HEK293 (cell line): Measurements from ENCODE around the gene TRA2B.

Source experiments
- IKZF3 ChIP-seq: fragments of 450-650 bp; IDR thresholded peaks from 2 replicates; pipeline ENCODE4 v1.5.0; 2018; ENCODE audit warnings: missing biosample characterization, mild to moderate bottlenecking, missing genetic modification characterization, moderate library complexity
- KLF8 ChIP-seq: fragments of 450-650 bp; formaldehyde crosslinking; IDR thresholded peaks from 2 replicates; pipeline ENCODE4 v1.5.1; 2016; ENCODE audit warnings: missing biosample characterization, missing genetic modification characterization
- MEIS1 ChIP-seq: sonication (generic); formaldehyde crosslinking; IDR thresholded peaks from 2 replicates; pipeline ENCODE4 v1.8.1; 2022; ENCODE audit warnings: missing genetic modification reagents, mild to moderate bottlenecking, borderline replicate concordance
- PRDM1 ChIP-seq: fragments of 450-650 bp; formaldehyde crosslinking; IDR thresholded peaks from 2 replicates; pipeline ENCODE4; 2016; ENCODE audit warnings: missing biosample characterization, missing genetic modification characterization
- SP3 ChIP-seq: fragments of 450-650 bp; formaldehyde crosslinking; IDR thresholded peaks from 2 replicates; pipeline ENCODE4 v1.5.1; 2016; ENCODE audit warnings: missing biosample characterization, missing genetic modification characterization
- ZFP3 ChIP-seq: fragments of 450-650 bp; formaldehyde crosslinking; IDR thresholded peaks from 2 replicates; pipeline ENCODE4 v1.5.1; 2016; ENCODE audit warnings: low read depth, missing biosample characterization, missing genetic modification characterization
- ZNF155 ChIP-seq: fragments of 450-650 bp; formaldehyde crosslinking; IDR thresholded peaks from 2 replicates; pipeline ENCODE4 v1.5.1; 2016; ENCODE audit warnings: missing biosample characterization, missing genetic modification characterization
- ZNF175 ChIP-seq: fragments of 450-650 bp; formaldehyde crosslinking; IDR thresholded peaks from 2 replicates; pipeline ENCODE4 v1.5.1; 2016; ENCODE audit warnings: missing biosample characterization, missing genetic modification characterization
- ZNF19 ChIP-seq: fragments of 450-650 bp; formaldehyde crosslinking; IDR thresholded peaks from 2 replicates; pipeline ENCODE4; 2016; ENCODE audit warnings: missing biosample characterization, missing genetic modification characterization, low read depth
- ZNF341 ChIP-seq: fragments of 450-650 bp; formaldehyde crosslinking; IDR thresholded peaks from 2 replicates; pipeline ENCODE4; 2016; ENCODE audit warnings: low read depth, missing biosample characterization, missing genetic modification characterization
- ZNF530 ChIP-seq: fragments of 450-650 bp; formaldehyde crosslinking; IDR thresholded peaks from 2 replicates; pipeline ENCODE4 v1.5.1; 2016; ENCODE audit warnings: low read depth, missing biosample characterization, missing genetic modification characterization
- ZNF629 ChIP-seq: fragments of 450-650 bp; formaldehyde crosslinking; IDR thresholded peaks from 2 replicates; pipeline ENCODE4 v1.5.1; 2017; ENCODE audit warnings: missing biosample characterization, missing genetic modification characterization
- ZNF747 ChIP-seq: fragments of 450-650 bp; formaldehyde crosslinking; IDR thresholded peaks from 2 replicates; pipeline ENCODE4 v1.5.1; 2016; ENCODE audit warnings: missing biosample characterization, missing genetic modification characterization
- ZXDB ChIP-seq: fragments of 450-650 bp; formaldehyde crosslinking; IDR thresholded peaks from 2 replicates; pipeline ENCODE4 v1.5.1; 2016; ENCODE audit warnings: missing biosample characterization, missing genetic modification characterization
- TF ChIP-seq, protein P1 (sequence below): fragments of 450-650 bp; formaldehyde crosslinking; IDR thresholded peaks from 2 replicates; pipeline ENCODE4 v1.5.1; 2016; ENCODE audit warnings: missing biosample characterization, missing genetic modification characterization
- TF ChIP-seq, protein P2 (sequence below): fragments of 450-650 bp; formaldehyde crosslinking; IDR thresholded peaks from 2 replicates; pipeline ENCODE4 v1.5.1; 2016; ENCODE audit warnings: missing biosample characterization, missing genetic modification characterization
- TF ChIP-seq, protein P3 (sequence below): fragments of 450-650 bp; formaldehyde crosslinking; IDR thresholded peaks from 2 replicates; pipeline ENCODE4 v1.5.1; 2016; ENCODE audit warnings: missing biosample characterization, missing genetic modification characterization
- TF ChIP-seq, protein P4 (sequence below): fragments of 450-650 bp; formaldehyde crosslinking; IDR thresholded peaks from 2 replicates; pipeline ENCODE4 v1.5.1; 2016; ENCODE audit warnings: missing biosample characterization, missing genetic modification characterization, low read depth
- TF ChIP-seq, protein P5 (sequence below): fragments of 450-650 bp; formaldehyde crosslinking; IDR thresholded peaks from 2 replicates; pipeline ENCODE4 v1.5.1; 2016; ENCODE audit warnings: missing biosample characterization, missing genetic modification characterization
- TF ChIP-seq, protein P6 (sequence below): fragments of 450-650 bp; formaldehyde crosslinking; IDR thresholded peaks from 2 replicates; pipeline ENCODE4 v1.5.1; 2016; ENCODE audit warnings: missing biosample characterization, missing genetic modification characterization

The TRA2B gene

DNA sequence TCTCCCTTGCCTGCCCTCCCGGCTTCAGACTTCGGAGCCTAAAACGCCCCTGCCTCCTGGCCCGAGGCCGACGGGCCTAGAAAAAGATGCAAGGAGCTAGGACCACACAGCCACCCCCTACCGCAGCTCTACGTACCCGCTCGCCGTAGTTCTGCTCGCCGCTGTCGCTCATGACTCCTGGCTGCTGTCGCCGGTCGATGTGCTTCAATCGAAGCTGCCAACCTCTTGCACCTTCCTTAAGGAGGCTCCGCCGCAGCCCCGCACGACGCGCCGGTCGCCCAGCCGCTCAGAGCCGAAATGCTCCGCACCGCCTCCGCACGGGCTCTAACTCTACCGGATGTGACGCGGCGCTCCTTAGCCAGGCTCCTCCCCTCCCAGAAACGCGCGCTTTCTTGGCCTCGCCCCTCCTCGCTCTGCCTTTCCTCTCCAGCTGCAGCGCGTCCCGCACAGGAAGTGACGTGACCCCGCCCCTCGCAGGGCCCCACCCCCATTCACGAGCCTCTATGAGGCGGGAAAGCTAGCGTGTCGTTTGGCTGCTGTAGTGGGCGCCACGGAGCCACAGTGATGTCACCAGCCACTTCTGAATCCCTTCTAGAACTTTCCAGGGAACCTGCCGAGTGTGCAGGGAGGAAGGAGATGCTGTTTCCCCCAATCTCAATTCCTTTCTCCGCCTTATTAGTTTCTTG, at the start of gene TRA2B (continued):
- TF ChIP-seq, protein P1, sequence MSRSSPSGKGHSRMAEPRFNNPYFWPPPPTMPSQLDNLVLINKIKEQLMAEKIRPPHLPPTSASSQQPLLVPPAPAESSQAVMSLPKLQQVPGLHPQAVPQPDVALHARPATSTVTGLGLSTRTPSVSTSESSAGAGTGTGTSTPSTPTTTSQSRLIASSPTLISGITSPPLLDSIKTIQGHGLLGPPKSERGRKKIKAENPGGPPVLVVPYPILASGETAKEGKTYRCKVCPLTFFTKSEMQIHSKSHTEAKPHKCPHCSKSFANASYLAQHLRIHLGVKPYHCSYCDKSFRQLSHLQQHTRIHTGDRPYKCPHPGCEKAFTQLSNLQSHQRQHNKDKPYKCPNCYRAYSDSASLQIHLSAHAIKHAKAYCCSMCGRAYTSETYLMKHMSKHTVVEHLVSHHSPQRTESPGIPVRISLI (tag by site-specific recombination), result no peak
- TF ChIP-seq ZNF747 (tag by site-specific recombination) (no peak), ZNF629 (tag by site-specific recombination) (peak; percentile 88), ZFP3 (tag by site-specific recombination) (no peak), ZNF155 (tag by site-specific recombination) (no peak), PRDM1 (tag by site-specific recombination) (peak; percentile 43; the same call in 1 of the 2 replicates), IKZF3 (tag by site-specific recombination) (no peak), MEIS1 (CRISPR knock-in tag) (no peak), ZNF175 (tag by site-specific recombination) (no peak), ZXDB (peak; percentile 90), ZNF341 (tag by site-specific recombination) (peak; percentile 18; the same call in 1 of the 2 replicates), ZNF19 (tag by site-specific recombination) (no peak), SP3 (tag by site-specific recombination) (peak; percentile 84), KLF8 (tag by site-specific recombination) (peak; percentile 69), ZNF530 (no peak)
- TF ChIP-seq, protein P2, sequence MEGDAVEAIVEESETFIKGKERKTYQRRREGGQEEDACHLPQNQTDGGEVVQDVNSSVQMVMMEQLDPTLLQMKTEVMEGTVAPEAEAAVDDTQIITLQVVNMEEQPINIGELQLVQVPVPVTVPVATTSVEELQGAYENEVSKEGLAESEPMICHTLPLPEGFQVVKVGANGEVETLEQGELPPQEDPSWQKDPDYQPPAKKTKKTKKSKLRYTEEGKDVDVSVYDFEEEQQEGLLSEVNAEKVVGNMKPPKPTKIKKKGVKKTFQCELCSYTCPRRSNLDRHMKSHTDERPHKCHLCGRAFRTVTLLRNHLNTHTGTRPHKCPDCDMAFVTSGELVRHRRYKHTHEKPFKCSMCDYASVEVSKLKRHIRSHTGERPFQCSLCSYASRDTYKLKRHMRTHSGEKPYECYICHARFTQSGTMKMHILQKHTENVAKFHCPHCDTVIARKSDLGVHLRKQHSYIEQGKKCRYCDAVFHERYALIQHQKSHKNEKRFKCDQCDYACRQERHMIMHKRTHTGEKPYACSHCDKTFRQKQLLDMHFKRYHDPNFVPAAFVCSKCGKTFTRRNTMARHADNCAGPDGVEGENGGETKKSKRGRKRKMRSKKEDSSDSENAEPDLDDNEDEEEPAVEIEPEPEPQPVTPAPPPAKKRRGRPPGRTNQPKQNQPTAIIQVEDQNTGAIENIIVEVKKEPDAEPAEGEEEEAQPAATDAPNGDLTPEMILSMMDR (tag by site-specific recombination), result peak; percentile 21; the same call in 1 of the 2 replicates
- TF ChIP-seq, protein P3, sequence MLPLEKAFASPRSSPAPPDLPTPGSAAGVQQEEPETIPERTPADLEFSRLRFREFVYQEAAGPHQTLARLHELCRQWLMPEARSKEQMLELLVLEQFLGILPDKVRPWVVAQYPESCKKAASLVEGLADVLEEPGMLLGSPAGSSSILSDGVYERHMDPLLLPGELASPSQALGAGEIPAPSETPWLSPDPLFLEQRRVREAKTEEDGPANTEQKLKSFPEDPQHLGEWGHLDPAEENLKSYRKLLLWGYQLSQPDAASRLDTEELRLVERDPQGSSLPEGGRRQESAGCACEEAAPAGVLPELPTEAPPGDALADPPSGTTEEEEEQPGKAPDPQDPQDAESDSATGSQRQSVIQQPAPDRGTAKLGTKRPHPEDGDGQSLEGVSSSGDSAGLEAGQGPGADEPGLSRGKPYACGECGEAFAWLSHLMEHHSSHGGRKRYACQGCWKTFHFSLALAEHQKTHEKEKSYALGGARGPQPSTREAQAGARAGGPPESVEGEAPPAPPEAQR, result no peak
- TF ChIP-seq, protein P4, sequence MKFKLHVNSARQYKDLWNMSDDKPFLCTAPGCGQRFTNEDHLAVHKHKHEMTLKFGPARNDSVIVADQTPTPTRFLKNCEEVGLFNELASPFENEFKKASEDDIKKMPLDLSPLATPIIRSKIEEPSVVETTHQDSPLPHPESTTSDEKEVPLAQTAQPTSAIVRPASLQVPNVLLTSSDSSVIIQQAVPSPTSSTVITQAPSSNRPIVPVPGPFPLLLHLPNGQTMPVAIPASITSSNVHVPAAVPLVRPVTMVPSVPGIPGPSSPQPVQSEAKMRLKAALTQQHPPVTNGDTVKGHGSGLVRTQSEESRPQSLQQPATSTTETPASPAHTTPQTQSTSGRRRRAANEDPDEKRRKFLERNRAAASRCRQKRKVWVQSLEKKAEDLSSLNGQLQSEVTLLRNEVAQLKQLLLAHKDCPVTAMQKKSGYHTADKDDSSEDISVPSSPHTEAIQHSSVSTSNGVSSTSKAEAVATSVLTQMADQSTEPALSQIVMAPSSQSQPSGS (tag by site-specific recombination), result peak; percentile 91
- TF ChIP-seq, protein P5, sequence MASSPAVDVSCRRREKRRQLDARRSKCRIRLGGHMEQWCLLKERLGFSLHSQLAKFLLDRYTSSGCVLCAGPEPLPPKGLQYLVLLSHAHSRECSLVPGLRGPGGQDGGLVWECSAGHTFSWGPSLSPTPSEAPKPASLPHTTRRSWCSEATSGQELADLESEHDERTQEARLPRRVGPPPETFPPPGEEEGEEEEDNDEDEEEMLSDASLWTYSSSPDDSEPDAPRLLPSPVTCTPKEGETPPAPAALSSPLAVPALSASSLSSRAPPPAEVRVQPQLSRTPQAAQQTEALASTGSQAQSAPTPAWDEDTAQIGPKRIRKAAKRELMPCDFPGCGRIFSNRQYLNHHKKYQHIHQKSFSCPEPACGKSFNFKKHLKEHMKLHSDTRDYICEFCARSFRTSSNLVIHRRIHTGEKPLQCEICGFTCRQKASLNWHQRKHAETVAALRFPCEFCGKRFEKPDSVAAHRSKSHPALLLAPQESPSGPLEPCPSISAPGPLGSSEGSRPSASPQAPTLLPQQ (tag by site-specific recombination), result peak; percentile 78
- TF ChIP-seq, protein P6, sequence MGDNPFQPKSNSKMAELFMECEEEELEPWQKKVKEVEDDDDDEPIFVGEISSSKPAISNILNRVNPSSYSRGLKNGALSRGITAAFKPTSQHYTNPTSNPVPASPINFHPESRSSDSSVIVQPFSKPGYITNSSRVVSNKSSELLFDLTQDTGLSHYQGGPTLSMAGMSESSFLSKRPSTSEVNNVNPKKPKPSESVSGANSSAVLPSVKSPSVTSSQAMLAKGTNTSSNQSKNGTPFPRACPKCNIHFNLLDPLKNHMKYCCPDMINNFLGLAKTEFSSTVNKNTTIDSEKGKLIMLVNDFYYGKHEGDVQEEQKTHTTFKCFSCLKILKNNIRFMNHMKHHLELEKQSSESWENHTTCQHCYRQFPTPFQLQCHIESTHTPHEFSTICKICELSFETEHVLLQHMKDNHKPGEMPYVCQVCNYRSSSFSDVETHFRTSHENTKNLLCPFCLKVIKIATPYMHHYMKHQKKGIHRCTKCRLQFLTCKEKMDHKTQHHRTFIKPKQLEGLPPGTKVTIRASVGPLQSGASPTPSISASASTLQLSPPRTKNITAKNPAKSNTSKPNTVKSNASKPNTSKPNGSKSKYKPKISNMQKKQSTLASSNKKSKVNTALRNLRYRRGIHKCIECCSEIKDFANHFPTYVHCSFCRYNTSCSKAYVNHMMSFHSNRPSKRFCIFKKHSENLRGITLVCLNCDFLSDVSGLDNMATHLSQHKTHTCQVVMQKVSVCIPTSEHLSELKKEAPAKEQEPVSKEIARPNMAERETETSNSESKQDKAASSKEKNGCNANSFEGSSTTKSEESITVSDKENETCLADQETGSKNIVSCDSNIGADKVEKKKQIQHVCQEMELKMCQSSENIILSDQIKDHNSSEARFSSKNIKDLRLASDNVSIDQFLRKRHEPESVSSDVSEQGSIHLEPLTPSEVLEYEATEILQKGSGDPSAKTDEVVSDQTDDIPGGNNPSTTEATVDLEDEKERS, result peak; percentile 91; the same call in 1 of the 2 replicates
